ENCODE measurements around the gene ITGB8.

ITGB8 gene

GRCh38 chr7:20306180-20306946, 24.3 kb upstream of the ITGB8 start:
- Histone ChIP-seq H3K27ac (no peak overlapping the region), H3K4me3 (no peak overlapping the region)

- Histone ChIP-seq H3K27ac (no peak overlapping the region), H3K4me3 (no peak overlapping the region)
Observed at GRCh38 chr7:20307119-20307518, 23.6 kb upstream of the ITGB8 start.

- H3K4me3 ChIP-seq: no peak overlapping the region
- no peak overlapping the region for H3K27ac ChIP-seq
Observed at GRCh38 chr7:20307901-20308300, 22.8 kb upstream of the ITGB8 start.

GRCh38 chr7:20310301-20310700, 20.4 kb upstream of the ITGB8 start:
- Histone ChIP-seq H3K27ac (no peak overlapping the region), H3K4me3 (no peak overlapping the region)

GRCh38 chr7:20310963-20311742, 19.5 kb upstream of the ITGB8 start:
- no peak overlapping the region for H3K27ac ChIP-seq
- no peak overlapping the region for H3K4me3 ChIP-seq

GRCh38 chr7:20311743-20312042, 19.0 kb upstream of the ITGB8 start:
- no peak overlapping the region for H3K27ac ChIP-seq
- no peak overlapping the region for H3K4me3 ChIP-seq

- Histone ChIP-seq H3K4me3 (no peak overlapping the region), H3K27ac (no peak overlapping the region)
Observed at GRCh38 chr7:20312562-20312961, 18.1 kb upstream of the ITGB8 start.

- Histone ChIP-seq H3K4me3 (no peak overlapping the region), H3K27ac (no peak overlapping the region)
Observed at GRCh38 chr7:20313626-20314025, 17.1 kb upstream of the ITGB8 start.

- no peak overlapping the region for H3K4me3 ChIP-seq
- H3K27ac ChIP-seq: no peak overlapping the region
Observed at GRCh38 chr7:20314198-20314597, 16.5 kb upstream of the ITGB8 start.

GRCh38 chr7:20316706-20317105, 14.0 kb upstream of the ITGB8 start:
- Histone ChIP-seq H3K27ac (no peak overlapping the region), H3K4me3 (no peak overlapping the region)

- Histone ChIP-seq H3K4me3 (no peak overlapping the region), H3K27ac (no peak overlapping the region)
Observed at GRCh38 chr7:20317413-20317812, 13.3 kb upstream of the ITGB8 start.

- H3K27ac ChIP-seq: no peak overlapping the region
- no peak overlapping the region for H3K4me3 ChIP-seq
Observed at GRCh38 chr7:20318933-20319332, 11.8 kb upstream of the ITGB8 start.

- no peak overlapping the region for H3K4me3 ChIP-seq
- no peak overlapping the region for H3K27ac ChIP-seq
Observed at GRCh38 chr7:20320322-20320721, 10.4 kb upstream of the ITGB8 start.

GRCh38 chr7:20320786-20321185, 9.9 kb upstream of the ITGB8 start:
- Histone ChIP-seq H3K4me3 (no peak overlapping the region), H3K27ac (no peak overlapping the region)

GRCh38 chr7:20323595-20323994, 7.1 kb upstream of the ITGB8 start:
- no peak overlapping the region for H3K27ac ChIP-seq

GRCh38 chr7:20326342-20326741, 4.4 kb upstream of the ITGB8 start:
- Histone ChIP-seq H3K4me3 (no peak overlapping the region), H3K27ac (no peak overlapping the region)

More at GRCh38 chr7:20323595-20323994, 7.1 kb upstream of the ITGB8 start:
- H3K4me3 ChIP-seq: no peak overlapping the region

GRCh38 chr7:20327055-20327454, 3.6 kb upstream of the ITGB8 start:
- Histone ChIP-seq H3K4me3 (no peak overlapping the region), H3K27ac (no peak overlapping the region)

GRCh38 chr7:20328027-20328426, 2.7 kb upstream of the ITGB8 start:
- no peak overlapping the region for H3K4me3 ChIP-seq
- no peak overlapping the region for H3K27ac ChIP-seq

GRCh38 chr7:20328692-20329091, 2.0 kb upstream of the ITGB8 start:
- peak overlapping the region in 5 of 21 experiments; percentile 84 to 97 (median 90) for H3K27ac ChIP-seq
- H3K4me3 ChIP-seq: no peak overlapping the region

GRCh38 chr7:20329389-20330238, 1.1 kb upstream of the ITGB8 start:
- H3K4me3 ChIP-seq: peak overlapping the region; percentile 38 to 68 (median 57)
- peak overlapping the region; percentile 57 to 97 (median 88) for H3K27ac ChIP-seq
